Neural progenitor cell (in vitro differentiated cells): Measurements from ENCODE around the gene GPD1L. TPM values are rescaled to one million over a fixed set of nuclear protein-coding genes. Genes with fewer than 3 reads are reported as not detected.

Experiments
- DNase-seq: peaks from one replicate; pipeline ENCODE4 v3.0.0-alpha.2; 2016; ENCODE audit warnings: low spot score
- H2AFZ ChIP-seq: fragments of 200-600 bp; sonication (generic); replicated peaks from 2 replicates; pipeline ENCODE4 v1.6.1; 2016; ENCODE audit warnings: antibody characterized with exemption
- H3F3A ChIP-seq: fragments of 200-600 bp; sonication (generic); 2 replicates; pipeline ENCODE4 v1.6.1; 2016; ENCODE audit warnings: antibody characterized with exemption, low read depth
- H3K27ac ChIP-seq: fragments of 200-600 bp; sonication (generic); 2 replicates; pipeline ENCODE4 v1.5.1; 2016; ENCODE audit warnings: mild to moderate bottlenecking
- H3K27me3 ChIP-seq: fragments of 200-600 bp; sonication (generic); 2 replicates; pipeline ENCODE4 v1.6.1; 2016; ENCODE audit warnings: mild to moderate bottlenecking, moderate library complexity
- H3K36me3 ChIP-seq: fragments of 200-600 bp; sonication (generic); 2 replicates; pipeline ENCODE4 v1.5.1; 2016
- H3K4me1 ChIP-seq: fragments of 200-600 bp; sonication (generic); 2 replicates; pipeline ENCODE4 v1.6.1; 2016; ENCODE audit warnings: mixed run types
- H3K4me2 ChIP-seq: fragments of 200-600 bp; sonication (generic); 2 replicates; pipeline ENCODE4 v1.6.1; 2016
- H3K4me3 ChIP-seq: fragments of 200-600 bp; sonication (generic); 2 replicates; pipeline ENCODE4 v1.5.1; 2016
- H3K79me2 ChIP-seq: fragments of 200-600 bp; sonication (generic); 2 replicates; pipeline ENCODE4 v1.6.1; 2016; ENCODE audit warnings: low read depth
- H3K9ac ChIP-seq: fragments of 200-600 bp; sonication (generic); 2 replicates; pipeline ENCODE4 v1.6.1; 2016
- H3K9me3 ChIP-seq: fragments of 200-600 bp; sonication (generic); 2 replicates; pipeline ENCODE4 v1.5.1; 2016; ENCODE audit warnings: low read depth
- H4K20me1 ChIP-seq: fragments of 200-600 bp; sonication (generic); 2 replicates; pipeline ENCODE4 v1.6.1; 2016; ENCODE audit warnings: low read depth
- H3K27ac Mint-ChIP-seq: 3 replicates; pipeline ENCODE4 v1.8.0; 2021; ENCODE audit warnings: mixed read lengths
- H3K27me3 Mint-ChIP-seq: 2 replicates; pipeline ENCODE4 v1.8.0; 2022; ENCODE audit warnings: low read depth, mild to moderate bottlenecking, inconsistent platforms, moderate library complexity, mixed read lengths; ENCODE audit not compliant: insufficient read depth
- H3K36me3 Mint-ChIP-seq: 3 replicates; pipeline ENCODE4 v1.8.0; 2021; ENCODE audit warnings: mixed read lengths
- H3K4me1 Mint-ChIP-seq: 3 replicates; pipeline ENCODE4 v1.8.0; 2021; ENCODE audit warnings: mixed read lengths
- H3K4me3 Mint-ChIP-seq: 3 replicates; pipeline ENCODE4 v1.8.0; 2021; ENCODE audit warnings: mild to moderate bottlenecking, moderate library complexity, mixed read lengths
- H3K9me3 Mint-ChIP-seq: 3 replicates; pipeline ENCODE4 v1.8.0; 2020; ENCODE audit warnings: mixed read lengths
- EZH2 ChIP-seq: fragments of 200-600 bp; sonication (generic); IDR thresholded peaks from 2 replicates; pipeline ENCODE4 v1.6.1; 2017; ENCODE audit warnings: antibody characterized with exemption, mild to moderate bottlenecking, moderate library complexity
- EZH2phosphoT487 ChIP-seq: fragments of 200-600 bp; sonication (generic); IDR thresholded peaks from 2 replicates; pipeline ENCODE4 v1.6.1; 2017; ENCODE audit warnings: antibody characterized with exemption
- total RNA-seq: library from RNA; depleted of rRNA; stranded (reverse); fragments of >200 nt; gene quantifications from 2 replicates; pipeline ENCODE4 v1.2.3, GENCODE V29; 2015; ENCODE audit warnings: low replicate concordance
- TF ChIP-seq, protein P1 (sequence below): fragments of 200-600 bp; sonication (generic); IDR thresholded peaks from 2 replicates; pipeline ENCODE4 v1.5.1; 2017; ENCODE audit warnings: antibody characterized with exemption, mild to moderate bottlenecking

The GPD1L gene
- total RNA-seq, 1 donor from 2014 or later: 5.6 TPM

DNA sequence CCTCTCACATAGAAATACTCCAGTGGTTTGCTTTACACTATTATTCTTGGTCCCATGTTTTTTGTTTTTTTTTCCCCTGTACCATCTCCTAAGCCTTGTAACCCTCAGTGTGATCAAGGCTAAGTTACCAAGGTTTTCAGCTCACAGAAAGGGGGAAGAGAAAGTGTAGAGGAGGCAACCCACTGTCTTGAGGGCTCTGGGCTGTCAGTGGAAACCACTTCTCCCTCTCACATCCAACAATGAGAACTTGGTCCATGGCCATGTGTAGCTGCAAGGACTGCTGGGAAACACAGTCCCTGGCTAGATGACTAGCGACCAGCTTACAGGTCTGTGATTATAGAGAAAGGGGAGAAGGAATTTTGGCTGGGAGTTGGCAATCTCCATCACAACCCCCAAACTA lies 30.3 kb downstream of the GPD1L start:
- H3K4me3 Mint-ChIP-seq: no peak overlapping the region
- no peak for TF ChIP-seq EZH2
- TF ChIP-seq, protein P1, sequence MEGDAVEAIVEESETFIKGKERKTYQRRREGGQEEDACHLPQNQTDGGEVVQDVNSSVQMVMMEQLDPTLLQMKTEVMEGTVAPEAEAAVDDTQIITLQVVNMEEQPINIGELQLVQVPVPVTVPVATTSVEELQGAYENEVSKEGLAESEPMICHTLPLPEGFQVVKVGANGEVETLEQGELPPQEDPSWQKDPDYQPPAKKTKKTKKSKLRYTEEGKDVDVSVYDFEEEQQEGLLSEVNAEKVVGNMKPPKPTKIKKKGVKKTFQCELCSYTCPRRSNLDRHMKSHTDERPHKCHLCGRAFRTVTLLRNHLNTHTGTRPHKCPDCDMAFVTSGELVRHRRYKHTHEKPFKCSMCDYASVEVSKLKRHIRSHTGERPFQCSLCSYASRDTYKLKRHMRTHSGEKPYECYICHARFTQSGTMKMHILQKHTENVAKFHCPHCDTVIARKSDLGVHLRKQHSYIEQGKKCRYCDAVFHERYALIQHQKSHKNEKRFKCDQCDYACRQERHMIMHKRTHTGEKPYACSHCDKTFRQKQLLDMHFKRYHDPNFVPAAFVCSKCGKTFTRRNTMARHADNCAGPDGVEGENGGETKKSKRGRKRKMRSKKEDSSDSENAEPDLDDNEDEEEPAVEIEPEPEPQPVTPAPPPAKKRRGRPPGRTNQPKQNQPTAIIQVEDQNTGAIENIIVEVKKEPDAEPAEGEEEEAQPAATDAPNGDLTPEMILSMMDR: no peak
- no peak for TF ChIP-seq EZH2phosphoT487

DNA sequence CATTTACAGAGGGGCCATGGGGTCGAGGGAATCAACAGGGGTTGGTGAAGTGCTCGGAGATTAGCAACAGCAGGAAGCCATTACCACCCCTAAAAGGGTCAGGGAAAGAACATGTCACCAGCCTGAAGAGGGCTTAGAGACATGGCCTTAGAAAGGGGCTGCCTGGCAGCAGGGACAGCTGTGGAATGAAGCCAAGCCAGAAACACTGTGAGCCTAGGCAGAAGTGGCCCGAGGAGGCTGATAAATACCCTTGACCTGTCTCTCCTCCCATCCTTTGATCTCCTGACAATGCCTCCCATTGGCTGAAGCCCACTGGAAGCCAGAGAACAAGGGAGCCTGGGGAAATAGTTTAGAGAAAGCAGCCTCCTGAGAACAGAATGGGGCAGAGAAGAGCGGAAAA lies 31.4 kb downstream of the GPD1L start:
- Histone ChIP-seq H3K4me1 (no peaks in the 10 kb centered on the region), H3K9me3 (no peaks in the 10 kb centered on the region), H3K27ac (no peak overlapping the region), H3K27me3 (no peaks in the 10 kb centered on the region), H3K9ac (no peak overlapping the region), H3F3A (peaks cover 4% of the 10 kb centered on the region), H3K79me2 (no peaks in the 10 kb centered on the region), H2AFZ (no peak overlapping the region), H3K4me3 (no peak overlapping the region), H3K36me3 (no peaks in the 10 kb centered on the region), H4K20me1 (no peaks in the 10 kb centered on the region), H3K4me2 (no peak overlapping the region)
- Mint-ChIP-seq H3K27me3 (peaks cover 12% of the 10 kb centered on the region), H3K4me3 (no peak overlapping the region), H3K9me3 (no peaks in the 10 kb centered on the region), H3K4me1 (peaks cover 15% of the 10 kb centered on the region), H3K27ac (no peak overlapping the region), H3K36me3 (no peaks in the 10 kb centered on the region)
- TF ChIP-seq EZH2: no peak
- TF ChIP-seq, protein P1: no peak
- TF ChIP-seq EZH2phosphoT487: no peak
- peak; percentile 9 for DNase-seq

More for the DNA sequence above, 30.3 kb downstream of the GPD1L start:
- peaks cover 15% of the 10 kb centered on the region for H3K4me1 Mint-ChIP-seq
- DNase-seq: no peak
- Histone ChIP-seq H3F3A (peaks cover 4% of the 10 kb centered on the region), H3K79me2 (no peaks in the 10 kb centered on the region), H4K20me1 (no peaks in the 10 kb centered on the region), H2AFZ (no peak overlapping the region), H3K9ac (no peak overlapping the region), H3K4me3 (no peak overlapping the region), H3K27me3 (no peaks in the 10 kb centered on the region), H3K4me2 (no peak overlapping the region), H3K27ac (no peak overlapping the region), H3K9me3 (no peaks in the 10 kb centered on the region), H3K36me3 (no peaks in the 10 kb centered on the region), H3K4me1 (no peaks in the 10 kb centered on the region)
- peaks cover 12% of the 10 kb centered on the region for H3K27me3 Mint-ChIP-seq
- H3K27ac Mint-ChIP-seq: no peak overlapping the region
- no peaks in the 10 kb centered on the region for H3K36me3 Mint-ChIP-seq
- H3K9me3 Mint-ChIP-seq: no peaks in the 10 kb centered on the region

DNA sequence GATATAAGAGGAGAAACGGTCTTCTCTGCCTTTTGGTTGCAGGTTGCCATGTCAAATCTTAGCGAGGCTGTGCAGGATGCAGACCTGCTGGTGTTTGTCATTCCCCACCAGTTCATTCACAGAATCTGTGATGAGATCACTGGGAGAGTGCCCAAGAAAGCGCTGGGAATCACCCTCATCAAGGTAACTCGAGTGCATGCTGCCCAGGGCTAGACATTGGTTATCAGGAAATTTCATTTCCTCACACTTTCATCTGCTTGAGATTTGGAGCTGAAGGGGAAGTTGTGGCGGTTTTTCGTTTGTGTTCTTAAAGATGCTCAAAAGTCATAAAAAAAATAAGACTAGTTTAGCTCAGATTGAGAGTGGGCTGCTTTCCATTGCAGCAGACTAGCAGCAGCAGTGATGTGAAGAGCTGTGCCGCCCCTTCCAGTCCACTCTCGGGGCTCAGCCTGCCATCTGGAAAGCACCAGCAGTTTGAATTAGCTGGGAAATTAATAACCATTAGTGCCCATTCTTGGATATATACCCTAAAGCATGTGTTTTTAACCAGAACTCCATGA lies 32.2 kb downstream of the GPD1L start:
- Histone ChIP-seq H3K27me3 (no peaks in the 10 kb centered on the region), H3K9me3 (no peaks in the 10 kb centered on the region), H3K27ac (no peak overlapping the region), H3K4me2 (no peak overlapping the region), H2AFZ (no peak overlapping the region), H3K4me1 (no peaks in the 10 kb centered on the region), H3K9ac (no peak overlapping the region), H3K79me2 (no peaks in the 10 kb centered on the region), H4K20me1 (no peaks in the 10 kb centered on the region), H3K4me3 (no peak overlapping the region), H3F3A (peaks cover 4% of the 10 kb centered on the region), H3K36me3 (no peaks in the 10 kb centered on the region)
- H3K36me3 Mint-ChIP-seq: no peaks in the 10 kb centered on the region
- no peaks in the 10 kb centered on the region for H3K9me3 Mint-ChIP-seq
- TF ChIP-seq EZH2: no peak
- TF ChIP-seq EZH2phosphoT487: no peak
- TF ChIP-seq, protein P1: no peak
- H3K27ac Mint-ChIP-seq: no peak overlapping the region
- H3K27me3 Mint-ChIP-seq: peaks cover 12% of the 10 kb centered on the region
- no peak overlapping the region for H3K4me3 Mint-ChIP-seq
- DNase-seq: no peak
- H3K4me1 Mint-ChIP-seq: peaks cover 15% of the 10 kb centered on the region
